TTC549 (cell line): ENCODE measurements around the gene GOSR1.

Source experiments
- FAIRE-seq: peaks from 2 replicates; lab custom pipeline; 2012; peaks lifted over from hg19 to GRCh38; lab: Jason Lieb, UNC

The GOSR1 gene

DNA sequence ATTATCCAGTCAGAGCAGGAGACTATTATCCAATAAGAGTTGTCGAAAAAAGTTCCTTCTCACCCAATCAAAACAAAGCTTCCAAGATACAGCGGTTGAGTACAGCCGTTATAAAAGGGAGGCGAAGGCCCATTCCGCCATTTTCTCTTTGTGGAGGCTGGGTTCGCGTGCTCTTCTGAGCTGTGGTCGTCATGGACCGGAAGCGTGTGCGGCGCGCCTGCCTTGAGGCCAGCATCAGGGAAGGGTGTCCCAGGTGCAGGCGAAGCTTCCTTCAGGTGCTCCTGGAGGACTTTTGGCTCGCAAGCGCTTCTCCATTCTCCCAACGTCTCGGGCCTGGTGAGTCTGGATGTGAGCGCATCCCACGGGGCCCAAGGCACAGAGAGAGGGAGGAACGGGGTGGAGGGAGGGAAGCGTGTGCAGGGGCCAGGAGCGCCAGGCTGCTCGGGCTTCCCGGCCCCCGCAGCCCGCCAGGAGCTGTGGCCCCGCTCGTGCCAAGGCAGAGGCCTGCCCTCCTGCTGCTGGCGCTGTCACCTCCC is 99.2 kb downstream of the GOSR1 start:
- FAIRE-seq = no peak
